HCT116 (cell line): ENCODE data around the gene VPS4B. TPM values are rescaled to one million over a fixed set of nuclear protein-coding genes. Genes with fewer than 3 reads are reported as not detected.

Experiments
- ATAC-seq: fragments of 200-7000 bp; cut with Tn5 transposase; 2 replicates; pipeline ENCODE4 v1.9.1; 2020; ENCODE audit warnings: mild to moderate bottlenecking, moderate library complexity
- BruUV-seq: library from RNA; stranded (reverse); fragments of 400-500 nt; replicated peaks from 2 replicates; lab custom pipeline; 2021; lab: Mats Ljungman, UMichigan
- CTCF ChIA-PET: fragments of 300-600 bp; sonication (Branson Sonifier 250); formaldehyde crosslinking; loops from one replicate; lab custom pipeline; 2021; ENCODE audit warnings: antibody characterized with exemption; lab: Charles Lee
- POLR2A ChIA-PET: fragments of 300-600, 350-600 bp; sonication (Branson Sonifier 250); formaldehyde crosslinking; loops from one replicate; lab custom pipeline; 2021; ENCODE audit warnings: antibody characterized with exemption; lab: Charles Lee
- RAD21 ChIA-PET, 2 experiments: fragments of 300-600 bp; sonication (Branson Sonifier 250); formaldehyde crosslinking; loops; one replicate each; lab custom pipeline; 2023; ENCODE audit warnings: low total read pairs in 2 of 2; ENCODE audit not compliant: uncharacterized antibody in 2 of 2, unreplicated experiment in 2 of 2, low non-redundant PET in 1 of 2; lab: Charles Lee
- DNase-seq: peaks from one replicate; pipeline ENCODE4 v3.0.0-alpha.2; 2010; ENCODE audit warnings: low read depth, low spot score
- H2AFZ ChIP-seq: fragments of 200-600 bp; shearing (Covaris generic), sonication (generic); 2 replicates; pipeline ENCODE4 v1.6.1; 2017; ENCODE audit warnings: low read depth, mixed run types, mixed read lengths, antibody characterized with exemption, low read length; ENCODE audit not compliant: poor library complexity, severe bottlenecking
- H3K27ac ChIP-seq: 2 replicates; pipeline ENCODE4 v1.5.1; 2012; ENCODE audit warnings: low read depth, low read length
- H3K27me3 ChIP-seq: fragments of 200-600 bp; sonication (generic); 2 replicates; pipeline ENCODE4 v1.6.1; 2016; ENCODE audit warnings: mixed run types, low read length, mixed read lengths; ENCODE audit not compliant: insufficient read depth
- H3K36me3 ChIP-seq, 2 experiments: fragments of 200-500 bp in 1 of 2; fragments of 200-600 bp in 1 of 2; sonication (Bioruptor generic) in 1 of 2; sonication (generic) in 1 of 2; 2 replicates each; pipeline versions ENCODE4 v1.5.1 to v1.6.1; 2014 to 2016; ENCODE audit warnings: low read length in 2 of 2, inconsistent platforms in 1 of 2, mixed read lengths in 1 of 2, mixed run types in 1 of 2; ENCODE audit not compliant: insufficient read depth in 2 of 2, control insufficient read depth in 1 of 2
- H3K4me1 ChIP-seq, 2 experiments: fragments of 200-600 bp in 1 of 2; sonication (generic) in 1 of 2; 2 replicates each; pipeline versions ENCODE4 v1.5.1 to v1.6.1; 2012 to 2017; ENCODE audit warnings: low read length in 2 of 2, inconsistent platforms in 1 of 2, mild to moderate bottlenecking in 1 of 2, mixed read lengths in 1 of 2, mixed run types in 1 of 2, moderate library complexity in 1 of 2; ENCODE audit not compliant: insufficient read depth in 2 of 2, control insufficient read depth in 1 of 2
- H3K4me2 ChIP-seq: fragments of 200-600 bp; sonication (generic); 2 replicates; pipeline ENCODE4 v1.6.1; 2017; ENCODE audit warnings: mixed run types, low read length, mixed read lengths
- H3K4me3 ChIP-seq, 2 experiments: fragments of 200-600 bp in 1 of 2; sonication (generic) in 1 of 2; replicated peaks in 1 of 2; 2 replicates each; pipeline ENCODE4 v1.5.1; 2011 to 2016; ENCODE audit warnings: low read length in 2 of 2, control low read depth in 1 of 2, low read depth in 1 of 2, mild to moderate bottlenecking in 1 of 2, mixed read lengths in 1 of 2, mixed run types in 1 of 2
- H3K79me2 ChIP-seq: fragments of 200-600 bp; sonication (generic); 2 replicates; pipeline ENCODE4 v1.6.1; 2017; ENCODE audit warnings: mild to moderate bottlenecking, mixed run types, low read length, moderate library complexity, mixed read lengths; ENCODE audit not compliant: insufficient read depth
- H3K9ac ChIP-seq: fragments of 200-600 bp; sonication (generic); 2 replicates; pipeline ENCODE4 v1.6.1; 2016; ENCODE audit warnings: low read length, mixed read lengths
- H3K9me2 ChIP-seq: fragments of 200-600 bp; sonication (generic), shearing (Covaris generic); 2 replicates; pipeline ENCODE4 v1.6.1; 2017; ENCODE audit warnings: mixed run types, mild to moderate bottlenecking, moderate library complexity; ENCODE audit not compliant: insufficient read depth
- H3K9me3 ChIP-seq, 2 experiments: fragments of 200-500 bp in 1 of 2; fragments of 200-600 bp in 1 of 2; sonication (Bioruptor generic) in 1 of 2; sonication (generic) in 1 of 2; 2 replicates each; pipeline ENCODE4 v1.6.1; 2014 to 2017; ENCODE audit warnings: low read length in 2 of 2, mixed read lengths in 2 of 2, inconsistent platforms in 1 of 2, low read depth in 1 of 2, mild to moderate bottlenecking in 1 of 2, mixed run types in 1 of 2, moderate library complexity in 1 of 2; ENCODE audit not compliant: control insufficient read depth in 1 of 2, insufficient read depth in 1 of 2
- H4K20me1 ChIP-seq: fragments of 200-600 bp; sonication (generic), shearing (Covaris generic); 2 replicates; pipeline ENCODE4 v1.6.1; 2017; ENCODE audit warnings: mixed run types, mild to moderate bottlenecking, moderate library complexity; ENCODE audit not compliant: insufficient read depth
- ATF3 ChIP-seq: IDR thresholded peaks from 2 replicates; pipeline ENCODE4 v1.6.1; 2012
- CEBPB ChIP-seq: IDR thresholded peaks from 2 replicates; pipeline ENCODE4 v1.6.1; 2012; ENCODE audit warnings: low read depth
- EGR1 ChIP-seq: IDR thresholded peaks from 2 replicates; pipeline ENCODE4 v1.6.1; 2012; ENCODE audit warnings: low read depth
- ELF1 ChIP-seq: IDR thresholded peaks from 2 replicates; pipeline ENCODE4 v1.6.1; 2012; ENCODE audit warnings: low read depth, borderline replicate concordance
- EZH2phosphoT487 ChIP-seq: fragments of 200-600 bp; IDR thresholded peaks from 2 replicates; pipeline ENCODE4 v1.6.1; 2018; ENCODE audit warnings: antibody characterized with exemption, borderline replicate concordance
- FOSL1 ChIP-seq: IDR thresholded peaks from 2 replicates; pipeline ENCODE4 v1.6.1; 2012; ENCODE audit warnings: low read depth
- JUND ChIP-seq: IDR thresholded peaks from 2 replicates; pipeline ENCODE4 v1.6.1; 2012
- MAX ChIP-seq: IDR thresholded peaks from 2 replicates; pipeline ENCODE4 v1.6.1; 2012
- POLR2A ChIP-seq: IDR thresholded peaks from 2 replicates; pipeline ENCODE4 v1.7.0; 2011; ENCODE audit warnings: borderline replicate concordance; ENCODE audit not compliant: insufficient read depth, insufficient read length; ENCODE audit errors: extremely low read depth
- POLR2AphosphoS5 ChIP-seq: IDR thresholded peaks from 2 replicates; pipeline ENCODE4 v1.6.1; 2011; ENCODE audit warnings: mild to moderate bottlenecking, low read depth, low read length, moderate library complexity
- RAD21 ChIP-seq: IDR thresholded peaks from 2 replicates; pipeline ENCODE4 v1.6.1; 2012; ENCODE audit warnings: low read depth, mild to moderate bottlenecking
- REST ChIP-seq: IDR thresholded peaks from 2 replicates; pipeline ENCODE4 v1.6.1; 2012; ENCODE audit warnings: low read depth
- SIN3A ChIP-seq: IDR thresholded peaks from 2 replicates; pipeline ENCODE4 v1.6.1; 2012; ENCODE audit warnings: low read depth
- SP1 ChIP-seq: IDR thresholded peaks from 2 replicates; pipeline ENCODE4 v1.6.1; 2012; ENCODE audit warnings: low read depth
- SRF ChIP-seq: IDR thresholded peaks from 2 replicates; pipeline ENCODE4 v1.6.1; 2012; ENCODE audit warnings: low read depth
- TCF7L2 ChIP-seq: IDR thresholded peaks from 2 replicates; pipeline ENCODE4 v1.7.0; 2011; ENCODE audit warnings: borderline replicate concordance, inconsistent platforms; ENCODE audit not compliant: insufficient read depth, insufficient read length; ENCODE audit errors: extremely low read depth
- YY1 ChIP-seq: IDR thresholded peaks from 2 replicates; pipeline ENCODE4 v1.6.1; 2011; ENCODE audit warnings: low read length, low read depth, moderate library complexity, mild to moderate bottlenecking; ENCODE audit not compliant: insufficient replicate concordance; ENCODE audit errors: extremely low read depth
- ZBTB33 ChIP-seq: IDR thresholded peaks from 2 replicates; pipeline ENCODE4 v1.6.1; 2011; ENCODE audit warnings: mild to moderate bottlenecking, low read length, moderate library complexity; ENCODE audit not compliant: insufficient replicate concordance; ENCODE audit errors: extremely low read depth
- ZFX ChIP-seq: fragments of 450-650 bp; IDR thresholded peaks from 2 replicates; pipeline ENCODE4 v1.6.1; 2017
- ZNF274 ChIP-seq: fragments of 200-500 bp; sonication (Bioruptor generic); IDR thresholded peaks from 2 replicates; pipeline ENCODE4 v1.6.1; 2014; ENCODE audit warnings: mild to moderate bottlenecking, low read depth, low read length, inconsistent platforms
- intact Hi-C: fragments of 100-400 bp; cut with micrococcal nuclease; formaldehyde crosslinking; loops from 2 replicates; pipeline ENCODE4 v1.10.0; 2022
- total RNA-seq: library from RNA; stranded (reverse); gene quantifications from one replicate; pipeline ENCODE4 v1.2.1, GENCODE V29; 2021; ENCODE audit not compliant: unreplicated experiment

VPS4B gene
- total RNA-seq, 1 experiment from 2014 or later: 68.3 TPM

GRCh38 chr18:63397349-63397748 lies 24.9 kb downstream of the VPS4B start:
- no peak overlapping the region for H3K27ac ChIP-seq
- no peaks in the 10 kb centered on the region for H4K20me1 ChIP-seq
- no peak for TF ChIP-seq EGR1
- no peak for TF ChIP-seq ELF1
- TF ChIP-seq YY1: no peak
- no peak for TF ChIP-seq SIN3A
- TF ChIP-seq ZFX: no peak
- TF ChIP-seq ATF3: no peak
- no peak for TF ChIP-seq SRF
- no peak for TF ChIP-seq POLR2AphosphoS5
- no peak for TF ChIP-seq ZNF274
- no peak for TF ChIP-seq REST
- no peak for TF ChIP-seq JUND
- TF ChIP-seq ZBTB33: no peak
- TF ChIP-seq TCF7L2: no peak
- TF ChIP-seq RAD21: no peak
- TF ChIP-seq SP1: no peak
- no peak for TF ChIP-seq MAX
- no peak for TF ChIP-seq POLR2A
- TF ChIP-seq EZH2phosphoT487: no peak
- no peak for TF ChIP-seq CEBPB
- no peak for TF ChIP-seq FOSL1
- TF ChIP-seq, all 23 proteins: peak for 0
- Histone ChIP-seq H3K79me2 (no peaks in the 10 kb centered on the region), H3K27me3 (no peaks in the 10 kb centered on the region), H3K4me3 (no peak overlapping the region), H2AFZ (no peak overlapping the region), H3K9me2 (no peaks in the 10 kb centered on the region), H3K9me3 (no peaks in the 10 kb centered on the region), H3K36me3 (peaks cover 8 to 38% of the 10 kb centered on the region in 2 experiments), H3K4me2 (no peak overlapping the region), H3K9ac (no peak overlapping the region), H3K4me1 (no peaks in the 10 kb centered on the region)
- CTCF ChIA-PET: no interaction called here
- no TSS peak for BruUV-seq
- RAD21 ChIA-PET: no interaction called here
- DNase-seq: no peak
- intact Hi-C loops: no loop called here
- ATAC-seq: no peak
- POLR2A ChIA-PET: no interaction called here
